H1 (cell line): ENCODE data around the gene DGKD.

Experiments
- CREB1 ChIP-seq: IDR thresholded peaks from 2 replicates; pipeline ENCODE4 v1.6.1; 2012; ENCODE audit warnings: inconsistent platforms
- CTBP2 ChIP-seq: IDR thresholded peaks from 2 replicates; pipeline ENCODE4 v1.7.0; 2011; ENCODE audit warnings: borderline replicate concordance, mild to moderate bottlenecking, moderate library complexity, mixed read lengths, low read length; ENCODE audit not compliant: insufficient read depth, insufficient read length
- EGR1 ChIP-seq: IDR thresholded peaks from 2 replicates; pipeline ENCODE4 v1.6.1; 2011; ENCODE audit warnings: low read depth, low read length, borderline replicate concordance
- EP300 ChIP-seq, 2 experiments: IDR thresholded peaks; 1 replicate in 1 of 2; 2 replicates in 1 of 2; pipeline ENCODE4 v1.6.1; 2011 to 2012; ENCODE audit warnings: low read depth in 2 of 2, low read length in 2 of 2, mild to moderate bottlenecking in 2 of 2, borderline replicate concordance in 1 of 2, inconsistent platforms in 1 of 2, moderate library complexity in 1 of 2
- EZH2 ChIP-seq: fragments of 200-600 bp; sonication (generic); IDR thresholded peaks from 2 replicates; pipeline ENCODE4 v1.7.1; 2012; ENCODE audit warnings: low read depth, mild to moderate bottlenecking, moderate library complexity, low read length, inconsistent platforms; ENCODE audit not compliant: severe bottlenecking
- GABPA ChIP-seq: IDR thresholded peaks from 2 replicates; pipeline ENCODE4 v1.6.1; 2011; ENCODE audit warnings: mild to moderate bottlenecking, low read length, moderate library complexity, borderline replicate concordance; ENCODE audit not compliant: insufficient read depth
- KDM5A ChIP-seq: fragments of 200-600 bp; IDR thresholded peaks from 2 replicates; pipeline ENCODE4 v1.7.1; 2012; ENCODE audit warnings: mild to moderate bottlenecking, low read length, inconsistent platforms, mixed read lengths
- POLR2A ChIP-seq, 2 experiments: IDR thresholded peaks; 1 replicate in 1 of 2; 2 replicates in 1 of 2; pipeline ENCODE4 v1.6.1; 2011; ENCODE audit warnings: low read depth in 2 of 2, low read length in 2 of 2, mild to moderate bottlenecking in 2 of 2; ENCODE audit errors: control extremely low read depth in 1 of 2
- POLR2AphosphoS5 ChIP-seq: IDR thresholded peaks from 2 replicates; pipeline ENCODE4 v1.6.1; 2011; ENCODE audit warnings: low read depth, low read length
- TAF1 ChIP-seq: IDR thresholded peaks from 2 replicates; pipeline ENCODE4 v1.6.1; 2011; ENCODE audit warnings: mild to moderate bottlenecking, low read depth, low read length
- YY1 ChIP-seq: IDR thresholded peaks from 2 replicates; pipeline ENCODE4 v1.6.1; 2011; ENCODE audit warnings: low read depth, mild to moderate bottlenecking, low read length
- TF ChIP-seq, protein P1 (sequence below), 3 experiments: IDR thresholded peaks; 1 replicate in 2 of 3; 2 replicates in 1 of 3; pipeline versions ENCODE4 v1.5.1 to v1.6.1; 2011; ENCODE audit warnings: low read length in 3 of 3, mild to moderate bottlenecking in 3 of 3, inconsistent platforms in 2 of 3, low read depth in 1 of 3, moderate library complexity in 1 of 3; ENCODE audit not compliant: insufficient read depth in 1 of 3; ENCODE audit errors: control extremely low read depth in 1 of 3
- TF ChIP-seq, protein P2 (sequence below): fragments of 300-600 bp; sonication (generic); IDR thresholded peaks from 2 replicates; pipeline ENCODE4 v1.7.1; 2012; ENCODE audit warnings: low read length, moderate library complexity, mild to moderate bottlenecking, inconsistent platforms; ENCODE audit not compliant: insufficient replicate concordance

DNA sequence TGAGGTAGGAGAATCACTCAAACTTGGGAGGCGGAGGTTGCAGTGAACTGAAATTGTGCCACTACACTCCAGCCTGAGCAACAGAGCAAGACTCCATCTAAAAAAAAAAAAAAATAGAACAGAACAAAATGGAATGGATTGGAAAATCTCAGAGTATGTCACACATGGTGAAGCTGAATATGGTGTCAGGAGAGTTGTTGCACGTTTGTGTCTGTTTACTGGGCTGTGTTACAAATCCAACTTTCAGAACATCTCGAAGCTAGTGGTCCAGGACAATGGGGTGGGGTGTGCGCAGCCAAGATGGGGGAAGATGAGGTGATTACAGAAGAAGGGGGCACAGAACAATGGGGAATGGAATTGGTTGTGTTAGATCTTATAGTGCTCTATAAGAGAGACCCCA, 29.0 kb upstream of the DGKD start:
- TF ChIP-seq, protein P1, sequence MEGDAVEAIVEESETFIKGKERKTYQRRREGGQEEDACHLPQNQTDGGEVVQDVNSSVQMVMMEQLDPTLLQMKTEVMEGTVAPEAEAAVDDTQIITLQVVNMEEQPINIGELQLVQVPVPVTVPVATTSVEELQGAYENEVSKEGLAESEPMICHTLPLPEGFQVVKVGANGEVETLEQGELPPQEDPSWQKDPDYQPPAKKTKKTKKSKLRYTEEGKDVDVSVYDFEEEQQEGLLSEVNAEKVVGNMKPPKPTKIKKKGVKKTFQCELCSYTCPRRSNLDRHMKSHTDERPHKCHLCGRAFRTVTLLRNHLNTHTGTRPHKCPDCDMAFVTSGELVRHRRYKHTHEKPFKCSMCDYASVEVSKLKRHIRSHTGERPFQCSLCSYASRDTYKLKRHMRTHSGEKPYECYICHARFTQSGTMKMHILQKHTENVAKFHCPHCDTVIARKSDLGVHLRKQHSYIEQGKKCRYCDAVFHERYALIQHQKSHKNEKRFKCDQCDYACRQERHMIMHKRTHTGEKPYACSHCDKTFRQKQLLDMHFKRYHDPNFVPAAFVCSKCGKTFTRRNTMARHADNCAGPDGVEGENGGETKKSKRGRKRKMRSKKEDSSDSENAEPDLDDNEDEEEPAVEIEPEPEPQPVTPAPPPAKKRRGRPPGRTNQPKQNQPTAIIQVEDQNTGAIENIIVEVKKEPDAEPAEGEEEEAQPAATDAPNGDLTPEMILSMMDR (IDR thresholded peaks at IDR 0.05; ENCODE audit: control extremely low read depth in 1 of 3, insufficient read depth in 1 of 3, low read depth in 1 of 3, low read length in 3 of 3): no peak
- TF ChIP-seq EZH2: no peak
- TF ChIP-seq, protein P2, sequence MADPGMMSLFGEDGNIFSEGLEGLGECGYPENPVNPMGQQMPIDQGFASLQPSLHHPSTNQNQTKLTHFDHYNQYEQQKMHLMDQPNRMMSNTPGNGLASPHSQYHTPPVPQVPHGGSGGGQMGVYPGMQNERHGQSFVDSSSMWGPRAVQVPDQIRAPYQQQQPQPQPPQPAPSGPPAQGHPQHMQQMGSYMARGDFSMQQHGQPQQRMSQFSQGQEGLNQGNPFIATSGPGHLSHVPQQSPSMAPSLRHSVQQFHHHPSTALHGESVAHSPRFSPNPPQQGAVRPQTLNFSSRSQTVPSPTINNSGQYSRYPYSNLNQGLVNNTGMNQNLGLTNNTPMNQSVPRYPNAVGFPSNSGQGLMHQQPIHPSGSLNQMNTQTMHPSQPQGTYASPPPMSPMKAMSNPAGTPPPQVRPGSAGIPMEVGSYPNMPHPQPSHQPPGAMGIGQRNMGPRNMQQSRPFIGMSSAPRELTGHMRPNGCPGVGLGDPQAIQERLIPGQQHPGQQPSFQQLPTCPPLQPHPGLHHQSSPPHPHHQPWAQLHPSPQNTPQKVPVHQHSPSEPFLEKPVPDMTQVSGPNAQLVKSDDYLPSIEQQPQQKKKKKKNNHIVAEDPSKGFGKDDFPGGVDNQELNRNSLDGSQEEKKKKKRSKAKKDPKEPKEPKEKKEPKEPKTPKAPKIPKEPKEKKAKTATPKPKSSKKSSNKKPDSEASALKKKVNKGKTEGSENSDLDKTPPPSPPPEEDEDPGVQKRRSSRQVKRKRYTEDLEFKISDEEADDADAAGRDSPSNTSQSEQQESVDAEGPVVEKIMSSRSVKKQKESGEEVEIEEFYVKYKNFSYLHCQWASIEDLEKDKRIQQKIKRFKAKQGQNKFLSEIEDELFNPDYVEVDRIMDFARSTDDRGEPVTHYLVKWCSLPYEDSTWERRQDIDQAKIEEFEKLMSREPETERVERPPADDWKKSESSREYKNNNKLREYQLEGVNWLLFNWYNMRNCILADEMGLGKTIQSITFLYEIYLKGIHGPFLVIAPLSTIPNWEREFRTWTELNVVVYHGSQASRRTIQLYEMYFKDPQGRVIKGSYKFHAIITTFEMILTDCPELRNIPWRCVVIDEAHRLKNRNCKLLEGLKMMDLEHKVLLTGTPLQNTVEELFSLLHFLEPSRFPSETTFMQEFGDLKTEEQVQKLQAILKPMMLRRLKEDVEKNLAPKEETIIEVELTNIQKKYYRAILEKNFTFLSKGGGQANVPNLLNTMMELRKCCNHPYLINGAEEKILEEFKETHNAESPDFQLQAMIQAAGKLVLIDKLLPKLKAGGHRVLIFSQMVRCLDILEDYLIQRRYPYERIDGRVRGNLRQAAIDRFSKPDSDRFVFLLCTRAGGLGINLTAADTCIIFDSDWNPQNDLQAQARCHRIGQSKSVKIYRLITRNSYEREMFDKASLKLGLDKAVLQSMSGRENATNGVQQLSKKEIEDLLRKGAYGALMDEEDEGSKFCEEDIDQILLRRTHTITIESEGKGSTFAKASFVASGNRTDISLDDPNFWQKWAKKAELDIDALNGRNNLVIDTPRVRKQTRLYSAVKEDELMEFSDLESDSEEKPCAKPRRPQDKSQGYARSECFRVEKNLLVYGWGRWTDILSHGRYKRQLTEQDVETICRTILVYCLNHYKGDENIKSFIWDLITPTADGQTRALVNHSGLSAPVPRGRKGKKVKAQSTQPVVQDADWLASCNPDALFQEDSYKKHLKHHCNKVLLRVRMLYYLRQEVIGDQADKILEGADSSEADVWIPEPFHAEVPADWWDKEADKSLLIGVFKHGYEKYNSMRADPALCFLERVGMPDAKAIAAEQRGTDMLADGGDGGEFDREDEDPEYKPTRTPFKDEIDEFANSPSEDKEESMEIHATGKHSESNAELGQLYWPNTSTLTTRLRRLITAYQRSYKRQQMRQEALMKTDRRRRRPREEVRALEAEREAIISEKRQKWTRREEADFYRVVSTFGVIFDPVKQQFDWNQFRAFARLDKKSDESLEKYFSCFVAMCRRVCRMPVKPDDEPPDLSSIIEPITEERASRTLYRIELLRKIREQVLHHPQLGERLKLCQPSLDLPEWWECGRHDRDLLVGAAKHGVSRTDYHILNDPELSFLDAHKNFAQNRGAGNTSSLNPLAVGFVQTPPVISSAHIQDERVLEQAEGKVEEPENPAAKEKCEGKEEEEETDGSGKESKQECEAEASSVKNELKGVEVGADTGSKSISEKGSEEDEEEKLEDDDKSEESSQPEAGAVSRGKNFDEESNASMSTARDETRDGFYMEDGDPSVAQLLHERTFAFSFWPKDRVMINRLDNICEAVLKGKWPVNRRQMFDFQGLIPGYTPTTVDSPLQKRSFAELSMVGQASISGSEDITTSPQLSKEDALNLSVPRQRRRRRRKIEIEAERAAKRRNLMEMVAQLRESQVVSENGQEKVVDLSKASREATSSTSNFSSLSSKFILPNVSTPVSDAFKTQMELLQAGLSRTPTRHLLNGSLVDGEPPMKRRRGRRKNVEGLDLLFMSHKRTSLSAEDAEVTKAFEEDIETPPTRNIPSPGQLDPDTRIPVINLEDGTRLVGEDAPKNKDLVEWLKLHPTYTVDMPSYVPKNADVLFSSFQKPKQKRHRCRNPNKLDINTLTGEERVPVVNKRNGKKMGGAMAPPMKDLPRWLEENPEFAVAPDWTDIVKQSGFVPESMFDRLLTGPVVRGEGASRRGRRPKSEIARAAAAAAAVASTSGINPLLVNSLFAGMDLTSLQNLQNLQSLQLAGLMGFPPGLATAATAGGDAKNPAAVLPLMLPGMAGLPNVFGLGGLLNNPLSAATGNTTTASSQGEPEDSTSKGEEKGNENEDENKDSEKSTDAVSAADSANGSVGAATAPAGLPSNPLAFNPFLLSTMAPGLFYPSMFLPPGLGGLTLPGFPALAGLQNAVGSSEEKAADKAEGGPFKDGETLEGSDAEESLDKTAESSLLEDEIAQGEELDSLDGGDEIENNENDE: no peak
- TF ChIP-seq YY1: no peak
- TF ChIP-seq CTBP2: no peak
- no peak for TF ChIP-seq EP300 (IDR thresholded peaks at IDR 0.05; ENCODE audit: borderline replicate concordance in 1 of 2, low read depth in 2 of 2, low read length in 2 of 2)
- no peak for TF ChIP-seq EGR1
- TF ChIP-seq POLR2AphosphoS5: no peak
- TF ChIP-seq CREB1: no peak
- no peak for TF ChIP-seq POLR2A (IDR thresholded peaks at IDR 0.05; ENCODE audit: control extremely low read depth in 1 of 2, low read depth in 2 of 2, low read length in 2 of 2)
- TF ChIP-seq GABPA: no peak
- TF ChIP-seq KDM5A: no peak
- no peak for TF ChIP-seq TAF1
